ACHN (cell line): Measurements from ENCODE around the gene FUCA1.
"Not testable (repeated sequence)": the region's sequence is repeated elsewhere in the genome, so short reads cannot be mapped to it uniquely, and the experiment has no call there.

Experiments used
- DNase-seq: peaks from one replicate; pipeline ENCODE4 v3.0.0-alpha.2; 2015
- in situ Hi-C: cut with HindIII; loops from 2 replicates; pipeline ENCODE4 v1.10.0; 2017; ENCODE audit warnings: low sequenced_read_pairs, low pct_ligation_motif_present, low pct_unique_long_range_greater_than_20kb

The FUCA1 gene

DNA sequence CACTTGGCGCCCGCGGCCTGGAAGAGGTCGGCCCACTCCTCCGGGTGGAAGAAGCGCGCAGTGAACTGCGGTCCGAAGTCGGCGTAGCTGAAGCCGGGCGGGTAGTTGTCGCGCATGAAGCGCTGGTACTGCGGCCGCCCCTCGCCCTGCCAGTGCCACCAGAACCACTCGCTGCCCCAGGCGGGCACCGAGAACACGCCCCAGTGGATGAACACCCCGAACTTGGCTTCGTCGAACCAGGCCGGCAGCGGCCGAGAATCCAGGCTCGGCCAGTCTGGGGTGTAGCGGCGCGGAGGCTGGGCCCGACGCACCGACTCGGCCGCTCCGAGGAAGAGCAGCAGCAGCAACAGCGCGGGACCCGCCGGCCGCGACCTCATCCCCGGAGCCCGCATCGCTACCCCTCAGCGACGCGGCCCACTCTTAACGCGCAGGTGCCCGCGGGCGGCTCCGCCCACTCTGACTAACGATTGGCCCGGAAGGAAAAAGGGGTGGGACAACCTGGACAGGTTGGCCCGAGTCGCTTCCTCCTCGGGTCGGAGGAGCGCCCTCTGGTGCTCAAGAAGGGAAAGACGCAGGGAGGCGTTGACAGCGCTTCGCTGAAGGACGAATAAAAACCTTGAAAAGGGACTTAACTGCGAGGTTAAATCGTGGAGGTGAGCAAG is at the start of gene FUCA1:
Gene FUCA1, minus strand, starts transcription at position 396 of the 662 bp plus-strand sequence. Its CDS starts 4 bp downstream, at position 392.
- in situ Hi-C loops: no loop called here
- DNase-seq: peak; percentile 91

DNA sequence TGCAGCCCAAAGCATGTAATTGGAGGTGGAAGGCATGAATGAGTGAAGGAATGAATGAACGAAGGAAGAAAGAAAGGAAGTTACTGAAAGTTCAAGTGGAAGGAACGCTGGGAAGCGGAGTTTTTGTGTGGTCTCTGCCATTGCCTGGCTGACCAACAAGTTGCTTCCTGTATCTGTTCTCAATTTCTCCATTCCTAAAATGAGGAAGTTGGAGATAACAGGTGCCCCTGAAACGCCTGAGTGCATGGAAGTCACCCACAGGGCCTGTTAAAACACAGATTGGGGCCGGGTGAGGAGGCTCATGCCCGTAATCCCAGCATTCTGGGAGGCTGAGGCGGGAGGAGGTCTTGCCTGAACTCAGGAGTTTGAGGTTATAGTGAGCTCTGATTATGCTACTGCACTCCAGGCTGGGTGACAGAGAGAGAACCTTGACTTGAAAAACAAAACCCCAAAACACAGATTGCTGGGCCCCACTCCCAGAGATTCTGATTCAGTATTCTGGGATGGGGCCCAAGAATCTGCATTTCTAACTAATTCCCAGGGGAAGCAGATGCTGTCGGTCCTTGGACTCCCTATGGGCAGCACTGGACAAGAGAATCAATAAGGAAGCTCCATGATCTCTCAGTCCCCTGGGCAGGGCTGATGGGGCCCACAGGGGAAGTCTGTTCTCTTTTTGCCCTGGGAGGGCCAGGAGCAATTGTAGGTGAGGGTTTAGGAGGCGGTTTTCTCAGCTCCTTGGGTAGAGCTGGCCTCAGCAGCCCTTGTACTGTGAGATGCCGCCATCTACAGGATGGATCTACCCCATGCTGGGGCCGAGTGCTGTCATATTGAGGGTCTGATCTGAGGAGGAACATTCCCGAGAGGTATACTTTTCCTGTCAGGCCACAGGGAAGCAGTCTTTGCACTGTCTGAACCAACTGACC is 48.4 kb upstream of the FUCA1 start:
- in situ Hi-C loops: no loop called here
- DNase-seq: peak; percentile 75

DNA sequence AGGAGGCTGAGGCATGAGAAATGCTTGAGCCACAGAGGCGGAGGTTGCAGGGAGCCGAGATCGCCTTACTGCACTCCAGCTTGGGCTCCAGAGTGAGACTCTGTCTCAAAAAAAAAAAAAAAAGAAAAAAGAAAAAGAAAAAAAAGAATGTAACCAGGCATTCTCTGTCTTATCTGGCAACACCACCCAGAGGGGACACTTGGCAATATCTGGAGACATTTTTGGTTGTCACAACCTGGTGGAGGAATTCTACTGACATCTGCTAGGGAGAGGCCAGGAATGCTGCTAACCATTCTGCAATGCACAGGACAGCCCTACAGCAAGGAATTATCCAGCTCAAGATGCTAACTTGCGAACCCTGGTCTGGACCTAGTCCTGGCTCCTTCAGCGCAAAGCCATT is 47.4 kb upstream of the FUCA1 start:
- no peak for DNase-seq
- in situ Hi-C loops: no loop called here

DNA sequence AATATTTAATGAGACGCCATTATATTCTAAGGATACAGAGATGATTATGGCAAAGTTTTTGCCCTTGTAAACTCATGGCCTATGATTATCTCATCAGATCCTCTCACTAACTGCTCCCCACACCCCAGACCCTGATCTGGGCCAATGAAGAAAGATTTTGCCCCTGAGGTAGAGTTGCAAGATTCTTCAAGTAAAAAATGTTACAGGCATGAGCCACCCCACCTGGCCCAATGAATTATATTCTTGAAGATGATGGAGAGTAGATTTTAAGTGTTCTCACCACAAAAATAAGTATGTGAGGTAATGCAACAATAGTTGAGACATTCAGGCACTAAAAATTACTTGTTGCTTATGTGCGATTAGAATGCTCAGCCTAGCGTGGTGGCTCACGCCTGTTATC is 46.8 kb upstream of the FUCA1 start:
- in situ Hi-C loops: no loop called here
- no peak for DNase-seq

DNA sequence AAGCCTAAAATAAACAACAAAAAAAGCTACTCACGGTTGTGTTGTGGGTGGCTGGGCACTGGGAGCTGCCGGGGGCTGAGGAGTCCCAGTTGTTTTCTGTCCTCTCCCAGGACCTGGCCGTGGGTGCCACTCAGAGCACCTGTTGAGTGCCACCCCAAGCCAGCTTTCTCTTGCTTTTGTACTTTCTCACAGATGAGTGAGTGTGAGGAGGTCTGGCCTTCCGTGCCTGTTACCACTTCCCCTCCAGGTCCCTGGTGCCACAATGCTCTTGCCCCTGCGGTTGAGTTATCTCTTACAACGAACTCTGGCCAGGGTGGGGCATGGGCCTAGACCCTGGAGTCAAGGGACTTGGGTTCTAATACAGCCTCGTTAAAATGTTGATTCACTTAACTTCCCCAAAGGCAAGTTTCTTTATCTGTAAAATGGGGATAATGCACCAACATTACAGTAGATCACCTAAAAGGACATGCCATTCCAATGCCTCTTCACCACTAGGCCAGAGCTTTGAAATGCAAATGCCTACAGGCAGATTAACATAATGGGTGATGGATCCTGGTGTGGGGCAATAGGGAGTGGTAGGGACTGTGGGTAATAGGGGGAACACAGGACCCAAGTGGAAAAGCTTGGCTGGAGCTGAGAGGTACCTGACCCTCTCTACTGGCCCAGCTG is 45.3 kb upstream of the FUCA1 start, which contains the start of gene CNR2:
Gene CNR2, minus strand, starts transcription at position 151 of the 669 bp plus-strand sequence. CDS start 37,745 bp downstream, outside the sequence.
- no peak for DNase-seq
- in situ Hi-C loops: no loop called here

DNA sequence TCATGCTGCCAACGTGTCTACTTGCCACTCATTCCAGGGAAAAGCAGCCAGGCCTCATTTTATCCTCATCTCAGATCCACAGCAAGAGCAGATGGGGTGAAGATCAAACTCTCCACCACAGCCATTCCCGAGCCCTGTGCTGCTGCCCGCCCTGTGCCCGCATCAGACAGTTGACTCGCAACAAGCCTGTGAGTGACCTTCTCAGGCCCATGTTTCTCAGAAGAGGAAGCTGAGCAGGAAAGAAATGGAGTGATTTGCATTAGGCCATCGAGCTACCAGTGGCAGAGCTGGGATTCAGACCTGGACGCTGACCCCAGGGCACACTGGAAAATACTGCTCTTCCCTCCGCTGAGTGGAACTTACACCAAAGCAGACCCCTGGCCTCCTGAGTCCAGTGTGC is 43.8 kb upstream of the FUCA1 start:
- in situ Hi-C loops: no loop called here

DNA sequence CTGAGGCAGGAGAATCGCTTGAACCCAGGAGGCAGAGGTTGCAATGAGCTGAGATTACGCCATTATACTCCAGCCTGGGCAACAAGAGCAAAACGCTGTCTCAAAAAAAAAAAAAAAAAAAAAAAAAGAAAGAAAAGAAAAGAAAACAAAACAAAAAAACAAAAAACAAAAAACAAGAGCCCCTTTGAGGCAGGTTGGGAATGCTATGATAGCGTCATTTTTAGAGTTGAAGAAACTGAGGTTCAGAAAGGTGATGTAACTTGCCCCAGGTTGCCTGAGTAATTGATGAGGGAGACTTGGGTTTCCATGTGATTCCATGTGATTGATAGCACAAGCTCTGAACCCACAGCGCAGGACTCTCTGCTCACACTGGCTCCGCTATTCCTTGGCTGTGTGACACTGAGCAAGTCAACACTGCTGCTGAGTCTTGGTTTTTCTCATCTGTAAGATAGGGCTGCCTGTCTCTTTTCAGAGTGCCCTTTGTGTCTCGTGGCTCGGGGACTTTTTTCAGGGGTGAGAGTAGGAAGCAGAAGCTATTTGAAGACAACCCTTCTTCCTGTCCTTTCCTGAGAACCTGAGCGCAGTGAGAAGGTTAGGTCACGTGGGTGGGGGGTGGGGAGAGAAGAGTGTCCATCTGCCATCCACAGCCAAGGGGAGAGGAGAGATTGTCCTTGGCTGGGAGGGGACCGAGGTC is 42.6 kb upstream of the FUCA1 start:
- in situ Hi-C loops: no loop called here
- DNase-seq: no peak

More for the DNA sequence above, 43.8 kb upstream of the FUCA1 start:
- DNase-seq: no peak

DNA sequence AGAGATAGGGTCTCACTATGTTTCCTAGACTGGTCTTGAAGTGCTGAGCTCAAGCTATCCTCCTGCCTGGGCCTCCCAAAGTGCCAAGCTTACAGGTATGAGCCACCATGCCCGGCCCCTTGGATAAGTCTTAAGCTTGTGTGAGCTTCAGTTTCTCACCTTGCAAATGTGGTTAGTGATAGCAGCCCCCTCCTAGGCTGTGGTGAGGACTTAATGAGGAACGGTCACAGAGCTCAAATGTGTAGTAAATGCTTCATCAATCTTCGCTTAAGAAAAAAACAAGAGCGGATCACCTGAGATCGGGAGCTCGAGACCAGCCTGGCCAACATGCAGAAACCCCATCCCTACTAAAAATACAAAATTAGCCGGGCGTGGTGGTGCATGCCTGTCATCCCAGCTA is 42.1 kb upstream of the FUCA1 start:
- DNase-seq: no peak
- in situ Hi-C loops: no loop called here

DNA sequence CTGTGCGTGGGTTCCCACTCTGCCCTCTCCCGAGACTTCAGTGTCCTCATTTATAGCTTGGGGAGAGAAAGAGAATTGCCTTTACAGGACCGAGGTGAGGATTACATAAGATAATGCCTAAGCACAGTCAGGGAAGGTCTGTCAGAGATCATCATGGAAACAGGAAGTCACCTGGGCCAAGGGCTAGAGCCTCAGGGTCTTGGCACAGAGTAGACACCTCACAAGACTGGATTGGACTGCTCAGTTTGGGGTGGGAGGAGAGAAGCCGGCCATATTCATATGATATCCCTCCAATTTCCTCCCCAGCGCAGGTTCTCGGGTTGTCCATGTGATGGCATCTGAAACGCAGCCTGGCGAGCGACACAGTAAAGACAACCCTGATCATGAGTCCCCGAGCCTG is 41.3 kb upstream of the FUCA1 start:
- no peak for DNase-seq
- in situ Hi-C loops: no loop called here

DNA sequence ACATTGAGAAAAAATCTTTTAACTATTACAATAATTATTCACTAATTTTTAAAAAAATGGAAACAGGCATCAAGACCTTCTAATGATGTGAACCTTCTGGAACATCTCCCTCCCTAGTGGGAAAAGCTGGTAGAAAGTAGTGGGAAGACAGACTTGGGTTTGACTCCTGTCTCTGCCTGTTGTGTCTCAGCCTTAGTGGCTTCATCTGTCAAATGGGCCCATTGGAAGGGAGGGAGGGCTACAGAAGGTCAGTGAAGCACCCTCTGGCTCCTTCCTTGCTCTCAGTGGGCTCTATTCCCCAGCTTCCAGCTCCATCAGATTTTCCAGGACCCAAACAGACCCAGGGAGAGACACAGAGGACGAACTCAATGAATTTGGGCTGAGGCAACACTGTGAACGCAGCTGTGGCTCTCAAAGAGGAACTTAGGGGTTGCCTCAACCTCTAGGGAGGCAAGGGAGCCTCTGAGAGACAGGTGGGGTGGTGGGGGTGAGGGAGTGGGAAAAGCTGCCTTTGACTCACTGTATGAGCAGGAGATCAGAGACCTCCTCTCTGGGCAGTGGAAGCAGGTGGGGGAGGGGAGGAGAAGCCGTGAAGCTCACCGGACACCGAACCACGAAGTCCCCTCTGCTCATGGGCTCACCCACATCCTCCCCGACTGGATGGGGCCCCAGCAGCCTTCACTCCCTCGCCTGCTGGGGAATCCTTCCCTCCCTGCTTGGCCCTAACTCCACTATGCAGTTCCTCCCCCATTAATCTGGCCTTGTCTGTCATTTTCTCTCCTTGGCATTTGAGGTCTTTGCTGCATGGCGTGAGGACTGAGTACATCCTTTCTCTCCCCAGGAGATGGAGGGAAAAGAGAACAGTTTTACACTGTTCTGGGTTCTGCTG is 40.6 kb upstream of the FUCA1 start:
- in situ Hi-C loops: no loop called here
- DNase-seq: no peak

DNA sequence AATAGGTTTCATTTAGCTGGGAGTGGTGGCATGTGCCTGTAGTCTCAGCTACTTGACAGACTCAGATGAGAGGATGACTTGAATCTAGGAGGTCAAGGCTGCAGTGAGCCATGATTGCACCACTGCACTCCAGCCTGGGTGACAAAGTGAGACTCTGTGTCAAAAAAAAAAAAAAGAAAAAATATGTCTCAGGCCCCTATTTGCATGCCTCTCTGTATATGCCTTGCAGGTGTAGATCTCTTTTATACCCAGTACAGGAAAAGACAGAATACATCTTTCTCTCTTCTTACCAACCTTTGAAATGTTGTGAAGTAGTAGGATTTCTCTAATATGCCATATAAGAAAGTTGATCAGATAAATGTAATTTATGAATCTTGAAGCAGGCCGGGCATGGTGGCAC is 38.6 kb upstream of the FUCA1 start:
- in situ Hi-C loops: no loop called here
- DNase-seq: no peak

DNA sequence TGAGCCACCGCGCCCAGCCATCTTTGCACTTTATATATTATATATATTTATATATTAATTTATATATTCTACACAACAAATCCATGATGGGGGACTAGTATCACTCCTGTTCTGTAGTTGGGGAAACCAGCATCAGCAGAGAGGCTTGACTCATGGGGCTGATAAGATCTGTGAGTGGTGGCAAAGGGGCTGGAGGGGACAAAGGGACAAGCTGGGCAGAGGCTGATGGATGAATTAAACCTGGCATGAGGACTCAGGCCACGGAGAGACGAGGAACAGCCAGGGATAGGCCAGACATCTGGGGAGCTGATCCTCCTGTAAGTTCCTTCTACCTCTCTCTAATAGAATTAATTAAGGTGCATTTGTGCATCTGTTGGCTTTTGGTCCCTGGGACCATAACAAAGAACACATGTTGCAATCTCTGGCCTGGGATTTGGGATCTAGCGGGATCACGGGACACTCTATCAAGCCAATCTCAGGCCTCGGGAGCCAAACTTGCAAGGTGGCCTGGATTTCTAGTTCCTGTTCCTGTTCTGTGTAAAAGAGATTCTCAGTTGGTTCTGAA is 37.5 kb upstream of the FUCA1 start:
- DNase-seq: no peak
- in situ Hi-C loops: no loop called here

DNA sequence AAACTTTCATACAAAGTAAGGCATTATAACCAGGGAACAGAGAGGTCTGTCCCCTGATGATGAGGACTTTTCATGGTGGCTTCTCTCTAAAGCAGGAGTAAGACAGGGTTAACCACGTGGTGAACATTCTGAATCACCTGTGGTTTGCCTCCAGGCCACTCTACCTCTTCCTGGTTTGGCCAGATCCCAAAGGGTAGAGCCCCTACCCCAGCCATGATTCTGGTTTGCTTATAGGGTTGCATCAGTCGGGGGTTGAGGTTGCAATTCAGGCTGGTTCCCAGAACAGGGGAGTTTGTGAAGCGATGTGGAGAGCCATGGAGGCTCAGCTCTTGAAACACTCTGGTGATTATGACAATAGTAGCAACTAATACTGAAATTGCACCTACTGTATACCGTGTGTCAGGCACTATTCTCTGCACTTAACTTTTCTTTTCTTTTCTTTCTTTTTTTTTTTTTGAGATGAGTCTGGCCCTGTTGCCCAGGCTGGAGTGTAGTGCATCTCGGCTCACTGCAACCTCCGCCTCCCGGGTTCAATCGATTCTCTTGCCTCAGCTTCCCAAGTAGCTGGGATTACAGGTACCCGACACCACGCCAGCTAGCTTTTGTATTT is 36.8 kb upstream of the FUCA1 start:
- in situ Hi-C loops: no loop called here
- no peak for DNase-seq

DNA sequence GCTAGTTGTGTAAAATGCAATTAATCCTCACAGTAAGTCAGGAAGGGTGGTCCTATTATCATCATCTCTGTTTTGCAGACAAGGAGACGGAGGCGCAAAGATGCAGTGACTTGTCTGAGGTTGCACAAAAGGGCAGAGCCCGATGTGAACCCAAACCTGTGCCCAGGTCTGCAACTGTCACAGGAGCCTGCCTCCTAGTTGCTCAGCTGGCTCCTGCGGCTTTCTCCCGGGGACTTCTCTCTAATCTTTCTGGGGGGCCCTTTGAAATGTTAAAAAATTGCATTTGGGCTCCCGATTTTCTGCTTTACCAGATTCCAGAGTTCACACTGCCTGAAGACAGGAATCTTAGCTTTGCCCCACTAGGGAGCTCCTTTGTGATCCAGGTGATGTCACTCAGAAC is 35.7 kb upstream of the FUCA1 start:
- in situ Hi-C loops: no loop called here
- DNase-seq: no peak

DNA sequence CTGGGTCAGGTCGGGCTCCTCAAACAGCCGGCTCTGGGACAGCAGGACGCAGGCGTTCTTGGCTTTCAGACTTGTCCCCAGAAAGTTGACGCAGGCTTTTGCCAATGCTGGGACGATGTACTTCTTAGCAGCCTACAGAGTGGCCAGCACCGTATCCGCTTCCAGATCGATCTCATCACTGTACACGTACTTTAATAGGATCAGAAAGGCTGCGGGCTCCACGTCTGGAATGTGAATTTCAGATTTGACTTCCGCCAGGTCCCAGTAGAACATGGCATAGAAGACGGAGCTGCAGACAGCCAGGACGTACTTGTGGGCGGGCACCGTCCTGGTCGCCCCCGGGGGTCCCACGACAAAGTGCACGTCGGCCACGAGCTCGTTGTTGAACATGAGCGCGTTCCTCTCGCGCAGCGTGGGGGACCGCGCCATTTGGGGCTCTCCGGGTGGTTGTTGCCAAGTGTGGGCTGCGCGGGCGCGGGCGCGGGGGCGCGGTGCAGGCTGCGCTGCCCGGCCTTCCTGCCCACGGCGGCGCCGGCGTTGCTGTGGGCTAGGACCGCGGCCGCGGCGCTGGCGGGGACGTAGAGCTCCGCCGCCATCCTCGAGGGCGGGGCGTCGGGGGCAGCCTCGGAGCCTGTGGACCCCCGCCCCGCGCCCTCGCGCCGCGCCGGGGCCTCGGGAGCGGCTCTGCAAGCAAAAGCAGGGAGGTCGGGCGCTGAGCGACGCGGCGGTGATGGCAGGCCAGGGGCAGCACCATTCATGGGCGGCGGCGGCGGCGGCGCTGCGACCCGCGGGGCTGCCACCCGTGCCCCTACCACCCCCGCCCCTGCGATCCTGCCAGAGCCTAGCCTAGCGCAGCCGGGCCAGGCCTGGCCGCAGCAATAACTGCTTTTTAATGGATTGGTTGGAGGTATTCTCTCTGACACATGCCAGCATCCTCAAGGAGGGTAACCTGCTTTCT is 34.5 kb upstream of the FUCA1 start:
- DNase-seq: no peak
- in situ Hi-C loops: no loop called here

DNA sequence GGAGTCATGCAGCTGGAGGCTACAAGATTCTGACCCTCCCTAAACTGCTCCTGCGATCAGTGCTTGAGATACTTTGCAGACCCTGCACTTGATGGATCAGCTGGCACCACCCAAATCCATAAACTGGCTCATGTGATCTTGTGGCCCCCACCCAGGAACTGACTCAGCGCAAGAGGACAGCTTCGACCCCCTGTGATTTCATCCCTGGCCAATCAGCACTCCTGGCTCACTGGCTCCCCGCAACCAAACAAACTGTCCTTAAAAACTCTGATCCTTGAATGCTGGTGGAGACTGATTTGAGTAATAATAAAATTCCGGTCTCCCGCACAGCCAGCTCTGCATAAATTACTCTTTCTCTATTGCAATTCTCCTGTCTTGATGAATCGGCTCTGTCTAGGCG is 31.9 kb upstream of the FUCA1 start:
- DNase-seq: not testable (repeated sequence)

More for the DNA sequence above, 31.9 kb upstream of the FUCA1 start:
- in situ Hi-C loops: not testable (repeated sequence)
